Islet precursor cell (in vitro differentiated cells): ENCODE measurements around the gene HUS1.
"Not testable (repeated sequence)": the region's sequence is repeated elsewhere in the genome, so short reads cannot be mapped to it uniquely, and the experiment has no call there.

Source experiments
- DNase-seq: peaks from one replicate; pipeline ENCODE4 v3.0.0-alpha.2; 2018

Gene HUS1

DNA sequence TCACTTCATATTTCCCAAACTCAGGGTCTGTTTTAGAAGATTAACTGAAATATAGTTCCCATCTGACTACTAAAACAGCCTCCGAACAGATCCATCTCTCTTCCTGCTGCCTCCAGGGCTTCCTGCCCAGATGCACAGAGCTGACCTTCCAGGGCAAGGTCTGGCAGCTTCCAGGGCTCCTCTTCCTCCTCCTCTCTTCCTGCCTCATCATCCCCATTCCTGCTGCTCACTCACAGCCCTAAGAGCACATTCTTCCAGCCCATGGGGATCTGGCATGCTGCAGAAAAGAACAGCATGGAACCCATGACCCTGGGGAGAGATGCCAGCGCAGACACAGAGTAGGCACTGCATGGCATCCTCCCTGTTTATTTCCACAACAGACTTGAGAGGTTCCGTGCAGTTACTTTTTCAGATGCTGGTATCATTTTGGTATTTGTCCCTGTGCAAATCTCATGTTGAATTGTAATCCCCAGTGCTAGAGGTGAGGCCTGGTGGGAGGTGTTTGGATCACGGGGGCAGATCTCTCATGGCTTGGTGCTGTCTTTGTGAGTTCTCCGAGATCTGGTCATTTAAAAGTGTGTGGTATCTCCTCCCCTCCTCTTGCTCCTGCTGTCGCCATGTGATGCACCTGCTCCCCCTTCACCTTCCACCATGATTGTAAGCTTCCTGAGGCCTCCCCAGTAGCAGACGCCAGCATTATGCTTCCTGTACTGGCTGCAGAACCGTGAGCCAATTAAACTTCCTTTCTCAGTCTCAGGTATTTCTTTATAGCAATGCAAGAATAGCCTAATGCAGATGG, 35.5 kb downstream of the HUS1 start:
- DNase-seq: peak; percentile 47

DNA sequence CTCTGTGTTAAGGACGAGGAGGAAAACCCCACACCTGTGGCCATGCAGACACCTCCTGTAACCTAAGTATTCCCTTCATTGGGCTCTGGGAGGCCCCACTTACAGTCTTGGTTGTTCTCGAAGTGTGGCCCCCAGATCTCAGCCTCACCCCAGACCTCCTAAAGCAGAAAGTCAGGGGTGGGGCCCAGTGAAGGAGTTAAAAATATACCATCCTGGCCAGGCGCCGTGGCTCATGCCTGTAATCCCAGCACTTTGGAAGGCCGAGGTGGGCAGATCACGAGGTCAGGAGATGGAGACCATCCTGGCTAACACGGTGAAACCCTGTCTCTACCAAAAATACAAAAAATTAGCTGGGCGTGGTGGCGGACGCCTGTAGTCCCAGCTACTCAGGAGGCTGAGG, 36.8 kb downstream of the HUS1 start:
- not testable (repeated sequence) for DNase-seq

GRCh38 chr7:47942132-47942531, 37.3 kb downstream of the HUS1 start:
- DNase-seq: no peak

- DNase-seq: no peak
Observed at GRCh38 chr7:47941136-47941844, 38.1 kb downstream of the HUS1 start.

DNA sequence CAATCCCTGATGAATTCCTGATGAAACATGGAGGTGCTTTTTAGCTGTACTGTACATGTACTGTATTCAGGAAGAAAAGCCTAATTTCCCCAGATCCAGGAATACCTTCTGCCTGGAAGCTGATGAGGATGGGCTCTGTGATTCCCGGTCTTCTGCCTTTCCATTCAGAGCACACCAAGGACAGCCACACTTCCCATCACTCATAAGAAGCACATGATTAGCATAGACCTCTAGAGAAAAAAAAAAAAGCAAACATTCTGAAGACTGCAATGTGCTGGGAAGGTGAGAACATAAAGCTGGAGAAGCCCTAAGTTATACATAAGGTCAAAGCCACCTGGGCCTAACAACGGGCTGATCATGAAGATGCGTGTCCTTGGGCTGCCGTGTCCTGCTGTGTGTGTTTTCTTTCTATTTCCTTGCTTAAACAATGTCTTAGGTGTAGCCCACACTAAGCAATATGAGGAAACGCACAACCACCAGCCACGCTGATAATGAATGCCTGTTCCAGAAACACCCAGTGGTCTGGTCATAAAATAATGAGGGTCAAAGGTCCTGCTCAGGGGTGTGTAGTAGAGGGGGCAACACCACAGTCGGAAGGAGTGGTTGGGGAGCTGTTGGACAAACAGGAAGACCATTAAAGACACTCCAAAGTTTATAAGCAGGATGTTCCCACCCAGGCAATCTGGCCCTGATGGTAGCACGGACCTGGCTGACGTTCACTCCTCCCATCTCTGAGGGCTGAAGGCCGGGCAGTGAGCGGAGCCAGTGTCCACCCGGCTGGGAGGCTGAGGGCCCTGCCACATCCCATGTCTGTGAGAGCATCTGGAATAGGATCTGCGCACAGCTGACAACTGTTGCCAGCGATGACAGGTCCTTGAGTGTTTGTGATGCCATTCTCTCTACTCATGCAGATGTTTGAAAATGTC, 39.1 kb downstream of the HUS1 start:
- peak; percentile 61 for DNase-seq

DNA sequence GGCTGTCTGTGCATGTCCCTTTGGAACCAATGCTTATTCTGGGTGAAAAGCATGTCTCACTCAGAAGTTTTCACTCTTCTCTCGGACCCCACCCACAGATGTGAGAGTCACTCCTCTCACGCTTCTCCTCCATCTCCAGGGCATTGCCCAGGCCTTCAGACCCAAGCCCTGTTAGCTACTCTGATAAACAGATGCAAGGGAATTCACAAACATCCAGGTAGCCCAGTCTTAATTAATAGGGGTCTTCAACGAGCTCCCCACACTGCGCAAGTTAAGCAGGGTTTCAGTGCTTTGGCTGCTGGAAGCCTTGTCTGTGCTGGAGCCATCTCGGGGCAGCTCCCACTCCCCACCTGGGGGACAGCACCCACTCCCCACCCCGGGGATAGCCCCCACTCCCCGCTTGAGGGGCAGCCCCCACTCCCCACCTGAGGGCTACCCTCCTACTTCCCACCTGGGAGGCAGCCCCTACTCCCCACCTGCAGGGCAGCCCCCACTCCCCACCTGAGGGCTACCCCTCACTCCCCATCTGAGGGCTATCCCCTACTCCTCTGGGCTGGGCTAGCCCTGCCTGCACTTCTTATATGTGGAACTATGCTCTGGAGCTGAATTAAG, 39.9 kb downstream of the HUS1 start:
- DNase-seq: no peak

- DNase-seq: no peak
Observed at GRCh38 chr7:47938574-47939165, 40.7 kb downstream of the HUS1 start.

GRCh38 chr7:47937711-47938573, 41.5 kb downstream of the HUS1 start:
- no peak for DNase-seq

DNA sequence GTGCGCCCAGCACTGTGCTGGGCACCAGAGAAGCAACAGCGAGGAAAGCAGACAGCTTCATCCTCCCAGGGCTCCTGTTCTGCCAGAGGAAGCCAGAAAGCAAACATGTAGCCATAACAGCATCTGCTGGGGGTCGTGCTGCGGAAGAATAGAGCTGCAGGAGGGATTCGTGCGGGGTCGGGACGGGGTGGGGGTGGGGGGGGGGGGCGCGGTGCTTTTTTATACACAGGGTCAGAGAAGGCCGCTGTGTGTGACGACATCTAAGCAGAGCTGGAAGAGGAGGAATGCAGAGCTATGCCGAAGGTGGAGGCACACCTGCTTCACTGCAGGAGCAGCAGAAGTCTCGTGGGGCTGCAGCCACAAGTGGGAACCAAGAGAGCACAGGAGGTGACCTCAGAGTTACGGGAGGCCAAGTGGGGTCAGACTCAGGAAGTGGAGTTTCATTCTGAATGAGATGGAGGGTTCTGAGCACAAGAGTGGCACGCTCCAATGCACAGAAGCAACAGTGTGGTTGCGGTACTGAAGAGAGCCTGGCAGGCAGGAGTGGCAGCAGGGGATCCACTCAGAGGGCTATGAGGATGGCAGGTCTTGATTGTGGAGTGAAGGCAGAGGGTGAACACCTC, 42.2 kb downstream of the HUS1 start:
- no peak for DNase-seq

GRCh38 chr7:47936323-47936722, 43.1 kb downstream of the HUS1 start:
- no peak for DNase-seq

GRCh38 chr7:47935336-47935735, 44.1 kb downstream of the HUS1 start:
- no peak for DNase-seq

DNA sequence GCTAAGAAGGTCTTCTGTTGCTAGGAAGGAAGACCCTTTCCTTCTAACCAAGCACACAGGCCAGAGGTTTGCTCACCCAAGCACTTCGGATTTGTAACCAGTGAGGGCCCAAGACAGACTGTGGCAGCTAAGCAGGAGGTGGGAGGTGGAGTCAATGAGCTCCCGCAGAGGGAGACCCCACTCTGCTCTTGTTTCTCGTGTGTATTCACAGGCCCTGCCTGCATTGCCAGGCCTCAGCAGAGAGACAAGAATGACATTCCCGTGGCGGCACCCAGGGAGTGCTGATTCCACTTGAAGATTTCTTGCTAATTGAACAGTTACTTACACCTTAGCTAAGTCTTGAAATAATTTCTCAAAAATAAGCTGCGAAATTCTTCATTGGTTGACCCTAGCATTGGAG, 44.6 kb downstream of the HUS1 start:
- DNase-seq: no peak

- DNase-seq: no peak
Observed at GRCh38 chr7:47933215-47933614, 46.2 kb downstream of the HUS1 start.

GRCh38 chr7:47932466-47933037, 46.9 kb downstream of the HUS1 start:
- no peak for DNase-seq

DNA sequence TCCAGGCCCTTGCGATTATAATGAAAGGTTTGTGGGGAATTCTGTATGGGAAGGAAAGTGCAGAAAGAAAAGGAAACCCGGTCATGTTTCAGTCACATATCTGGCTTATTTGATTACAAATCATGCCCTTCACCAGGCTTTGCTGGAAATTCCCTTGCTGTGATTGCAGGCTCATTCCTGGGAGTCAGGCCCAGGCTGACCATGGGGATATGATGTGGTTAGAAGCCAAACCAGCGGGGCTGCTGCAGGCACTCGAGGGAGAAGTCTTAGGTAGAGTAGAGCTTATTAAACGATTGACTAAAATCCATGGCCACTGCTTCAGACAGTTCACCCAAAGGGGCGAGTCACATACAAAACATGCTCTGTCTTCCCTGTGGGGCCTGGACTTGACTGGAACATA, 47.4 kb downstream of the HUS1 start:
- DNase-seq: no peak

DNA sequence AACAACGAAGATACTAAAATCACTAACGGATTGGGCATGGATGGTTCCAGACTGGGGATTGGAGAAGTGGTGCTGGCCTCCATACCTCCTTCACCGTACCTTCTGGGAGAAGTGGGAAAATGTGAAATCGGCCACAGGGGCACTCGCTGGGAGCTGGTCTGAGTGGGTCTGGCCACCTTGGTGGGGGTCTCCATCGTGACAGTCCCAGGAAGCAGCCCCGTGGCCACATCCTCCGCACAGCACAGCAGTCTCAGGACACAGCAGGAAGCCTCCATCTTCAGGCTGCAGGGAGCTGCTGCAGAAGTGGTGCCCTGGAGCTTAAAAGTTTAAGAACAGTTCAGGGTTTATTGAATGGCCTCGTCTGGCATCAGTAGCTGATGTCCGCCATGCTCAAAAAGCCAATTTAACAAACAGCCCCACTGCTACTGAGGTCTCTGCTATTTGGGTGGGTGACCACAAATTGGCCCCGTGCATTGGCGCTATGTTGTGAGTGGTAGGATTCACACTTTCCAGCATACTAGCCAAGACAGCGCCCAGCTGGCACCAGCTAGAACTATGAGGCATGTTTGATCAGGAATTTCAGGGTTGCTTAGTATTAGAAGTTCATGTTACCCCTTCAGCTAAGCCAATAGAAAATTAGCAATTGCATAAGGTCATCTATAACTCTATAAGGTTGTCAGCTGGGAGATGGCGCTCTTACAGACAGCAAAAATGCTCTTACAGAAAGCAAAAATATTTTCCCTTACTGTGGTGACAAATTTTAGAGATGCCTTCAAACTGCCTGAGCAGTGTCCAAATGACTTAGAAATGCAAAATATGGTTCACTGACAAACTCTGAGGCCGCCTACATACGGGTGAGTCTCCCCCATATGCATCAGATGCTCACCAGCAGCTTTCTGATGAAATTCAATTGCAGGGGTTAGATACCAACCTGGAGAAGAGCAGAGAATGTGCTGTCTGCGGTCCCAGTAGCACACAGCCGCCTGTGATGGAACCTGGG, 48.1 kb downstream of the HUS1 start:
- no peak for DNase-seq

DNA sequence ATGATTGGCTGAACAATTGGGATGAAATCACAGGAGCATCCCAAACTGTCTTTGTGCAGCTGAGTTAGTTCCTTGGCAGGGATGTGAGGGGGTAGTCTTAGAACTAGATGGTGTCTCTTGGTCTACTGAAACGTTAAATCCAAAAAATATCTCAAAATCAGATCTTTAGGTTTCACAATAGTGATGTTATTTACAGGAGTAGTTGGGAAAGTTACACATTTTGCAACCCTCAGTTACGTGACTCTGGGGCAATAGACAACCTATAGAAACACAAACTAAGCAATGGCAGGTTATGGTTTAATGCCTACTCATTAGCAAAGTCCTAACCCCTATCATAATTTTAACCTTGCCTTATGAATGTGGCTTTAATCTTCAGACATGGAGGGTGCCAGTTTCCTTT, 55.1 kb downstream of the HUS1 start:
- DNase-seq: no peak

DNA sequence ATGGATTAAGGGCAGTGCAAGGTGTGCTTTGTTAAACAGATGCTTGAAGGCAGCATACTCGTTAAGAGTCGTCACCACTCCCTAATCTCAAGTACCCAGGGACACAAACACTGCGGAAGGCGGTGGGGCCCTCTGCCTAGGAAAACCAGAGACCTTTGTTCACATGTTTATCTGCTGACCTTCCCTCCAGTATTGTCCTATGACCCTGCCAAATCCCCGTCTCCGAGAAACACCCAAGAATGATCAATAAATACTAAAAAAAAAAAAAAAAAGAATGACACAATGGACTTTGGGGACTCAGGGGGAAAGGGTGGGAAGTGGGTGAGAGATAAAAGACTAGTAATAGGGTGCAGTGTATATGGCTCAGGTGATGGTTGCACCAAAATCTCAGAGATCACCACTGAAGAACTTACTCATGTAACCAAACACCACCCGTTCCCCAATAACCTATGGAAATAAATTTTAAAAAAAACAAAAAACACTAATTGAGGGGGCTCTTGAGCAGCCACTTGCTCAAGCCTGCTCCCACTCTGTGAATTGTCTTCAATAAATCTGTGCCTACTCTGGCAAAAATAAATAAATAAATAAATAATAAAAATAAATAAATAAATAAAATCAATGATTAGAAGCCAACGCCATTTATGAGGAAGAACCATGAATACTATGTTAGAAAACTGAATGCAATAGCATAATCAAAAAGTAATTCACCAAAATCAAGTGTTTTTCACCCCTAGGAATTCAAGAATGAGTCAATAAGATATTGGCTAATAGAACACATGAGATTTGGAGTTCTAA, 56.1 kb downstream of the HUS1 start:
- not testable (repeated sequence) for DNase-seq
